ENCODE data around the gene PPM1E. TPM values are rescaled to one million over a fixed set of nuclear protein-coding genes. Genes with fewer than 3 reads are reported as not detected.

PPM1E gene
- total RNA-seq, 4 donors from 2014 or later, result 0.42 to 0.91 (median 0.67) TPM

- 85% methylated on average over 2 of the region's 2 CpGs for WGBS
- TF ChIP-seq POLR2AphosphoS5 (IDR thresholded peaks at IDR 0.05) (no peak), POLR2A (IDR thresholded peaks at IDR 0.05; ENCODE audit: low read depth) (no peak), EP300 (IDR thresholded peaks at IDR 0.05) (no peak), CTCF (IDR thresholded peaks at IDR 0.05) (no peak)
- intact Hi-C loops (cut with DNase I), result no loop called here
These were observed 67.4 kb downstream of the PPM1E start for GRCh38 chr17:58823051-58823525.

GRCh38 chr17:58829172-58829637 is 73.6 kb downstream of the PPM1E start:
- intact Hi-C loops (cut with DNase I), result no loop called here
- no peak overlapping the region for H3K4me3 ChIP-seq
- 88% methylated on average over 10 of the region's 10 CpGs for WGBS
- H3K4me1 ChIP-seq, result no peaks in the 10 kb centered on the region
- TF ChIP-seq POLR2AphosphoS5 (IDR thresholded peaks at IDR 0.05), result no peak
- TF ChIP-seq CTCF (IDR thresholded peaks at IDR 0.05), result no peak
- TF ChIP-seq POLR2A (IDR thresholded peaks at IDR 0.05; ENCODE audit: low read depth), result no peak
- H3K36me3 ChIP-seq, result no peaks in the 10 kb centered on the region
- DNase-seq (ENCODE audit: extremely low spot score), result no peak
- no peaks in the 10 kb centered on the region for H3K27me3 ChIP-seq
- H3K9me3 ChIP-seq, result peaks cover 0 to 14% (median 0%) of the 10 kb centered on the region in 4 donors
- no peak overlapping the region for H3K27ac ChIP-seq (replicated peaks in 1 of 4)

More at GRCh38 chr17:58823051-58823525, 67.4 kb downstream of the PPM1E start:
- Histone ChIP-seq H3K27me3 (no peaks in the 10 kb centered on the region), H3K27ac (replicated peaks in 1 of 4) (no peak overlapping the region), H3K9me3 (no peaks in the 10 kb centered on the region), H3K36me3 (no peaks in the 10 kb centered on the region), H3K4me1 (no peaks in the 10 kb centered on the region), H3K4me3 (no peak overlapping the region)
- DNase-seq (ENCODE audit: extremely low spot score), result no peak

- TF ChIP-seq POLR2A (IDR thresholded peaks at IDR 0.05; ENCODE audit: low read depth) (no peak), CTCF (IDR thresholded peaks at IDR 0.05) (no peak), EP300 (IDR thresholded peaks at IDR 0.05) (no peak), POLR2AphosphoS5 (IDR thresholded peaks at IDR 0.05) (no peak)
- Histone ChIP-seq H3K27me3 (peaks cover 0 to 3% (median 0%) of the 10 kb centered on the region in 4 donors), H3K9me3 (peaks cover 0 to 14% (median 0%) of the 10 kb centered on the region in 4 donors), H3K27ac (replicated peaks in 1 of 4) (no peak overlapping the region), H3K4me3 (no peak overlapping the region), H3K4me1 (no peaks in the 10 kb centered on the region), H3K36me3 (no peaks in the 10 kb centered on the region)
- 85% methylated on average over 1 of the region's 1 CpG for WGBS
- intact Hi-C loops (cut with DNase I), result no loop called here
- no peak for DNase-seq (ENCODE audit: extremely low spot score)
These were observed 76.1 kb downstream of the PPM1E start for GRCh38 chr17:58831780-58832179.

- WGBS, result 90% methylated on average over 3 of the region's 3 CpGs
- H3K36me3 ChIP-seq, result no peaks in the 10 kb centered on the region
These were observed 76.9 kb downstream of the PPM1E start for GRCh38 chr17:58832514-58832913.

More at GRCh38 chr17:58832514-58832913, 76.9 kb downstream of the PPM1E start:
- Histone ChIP-seq H3K4me1 (no peaks in the 10 kb centered on the region), H3K4me3 (no peak overlapping the region), H3K9me3 (peaks cover 0 to 14% (median 0%) of the 10 kb centered on the region in 4 donors), H3K27me3 (peaks cover 0 to 3% (median 0%) of the 10 kb centered on the region in 4 donors), H3K27ac (replicated peaks in 1 of 4) (no peak overlapping the region)
- no peak for TF ChIP-seq POLR2A (IDR thresholded peaks at IDR 0.05; ENCODE audit: low read depth)
- no peak for TF ChIP-seq POLR2AphosphoS5 (IDR thresholded peaks at IDR 0.05)
- no peak for TF ChIP-seq CTCF (IDR thresholded peaks at IDR 0.05)
- TF ChIP-seq EP300 (IDR thresholded peaks at IDR 0.05), result no peak
- DNase-seq (ENCODE audit: extremely low spot score), result no peak
- intact Hi-C loops (cut with DNase I), result no loop called here

Measured in esophagus muscularis mucosa (tissue), 4 donors.